RPMI7951 (cell line): ENCODE data around the gene TSPAN15. TPM values are rescaled to one million over a fixed set of nuclear protein-coding genes. Genes with fewer than 3 reads are reported as not detected.
"Not testable (repeated sequence)": the region's sequence is repeated elsewhere in the genome, so short reads cannot be mapped to it uniquely, and the experiment has no call there.

ENCODE experiments used
- DNase-seq: peaks from one replicate; pipeline ENCODE4 v3.0.0-alpha.2; 2012; ENCODE audit warnings: low read depth
- total RNA-seq: library from RNA; depleted of rRNA; stranded (reverse); fragments of >200 nt; shearing (Covaris generic); gene quantifications from 2 replicates; pipeline ENCODE4 v1.2.3, GENCODE V29; 2014

Gene TSPAN15
- total RNA-seq, 1 experiment from 2014 or later: 23.1 TPM

DNA sequence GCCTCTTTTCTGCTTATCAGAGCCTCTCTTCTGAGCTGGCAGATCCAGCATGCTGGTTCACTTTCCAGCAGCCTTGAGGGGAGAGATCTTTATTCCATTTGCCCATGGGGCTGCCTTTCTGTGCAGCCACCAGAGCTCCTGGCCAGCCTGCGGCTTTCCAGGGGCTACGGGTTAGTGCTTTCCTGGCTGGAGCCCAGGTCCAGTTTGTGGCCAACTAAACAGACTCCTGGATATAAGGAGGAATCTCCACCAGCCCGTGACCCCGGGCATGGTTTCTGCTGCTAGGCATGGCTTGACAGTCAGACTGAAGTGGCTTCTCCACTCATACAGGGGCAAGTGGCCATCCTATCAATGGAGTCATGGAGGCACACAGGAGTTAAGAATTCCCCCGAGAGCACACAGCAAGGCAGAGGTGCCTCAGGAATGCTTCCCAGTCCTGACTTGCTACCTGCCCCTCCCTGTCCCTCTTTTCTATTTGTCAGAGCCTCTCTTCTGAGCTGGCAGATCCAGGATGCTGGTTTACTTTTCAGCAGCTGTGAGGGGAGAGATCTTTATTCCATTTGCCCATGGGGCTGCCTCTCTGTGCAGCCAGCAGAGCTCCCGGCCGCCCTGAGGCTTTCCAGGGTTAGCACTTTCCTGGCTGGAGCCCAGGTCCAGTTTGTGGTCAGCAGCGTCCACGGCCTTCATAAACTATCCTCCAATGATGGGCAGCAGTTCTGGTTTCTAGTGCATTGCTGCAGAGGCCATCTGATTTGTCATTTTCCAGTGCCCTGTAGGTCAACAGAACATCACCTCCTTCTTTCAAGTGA is 35.9 kb downstream of the TSPAN15 start:
- DNase-seq: peak; percentile 89

DNA sequence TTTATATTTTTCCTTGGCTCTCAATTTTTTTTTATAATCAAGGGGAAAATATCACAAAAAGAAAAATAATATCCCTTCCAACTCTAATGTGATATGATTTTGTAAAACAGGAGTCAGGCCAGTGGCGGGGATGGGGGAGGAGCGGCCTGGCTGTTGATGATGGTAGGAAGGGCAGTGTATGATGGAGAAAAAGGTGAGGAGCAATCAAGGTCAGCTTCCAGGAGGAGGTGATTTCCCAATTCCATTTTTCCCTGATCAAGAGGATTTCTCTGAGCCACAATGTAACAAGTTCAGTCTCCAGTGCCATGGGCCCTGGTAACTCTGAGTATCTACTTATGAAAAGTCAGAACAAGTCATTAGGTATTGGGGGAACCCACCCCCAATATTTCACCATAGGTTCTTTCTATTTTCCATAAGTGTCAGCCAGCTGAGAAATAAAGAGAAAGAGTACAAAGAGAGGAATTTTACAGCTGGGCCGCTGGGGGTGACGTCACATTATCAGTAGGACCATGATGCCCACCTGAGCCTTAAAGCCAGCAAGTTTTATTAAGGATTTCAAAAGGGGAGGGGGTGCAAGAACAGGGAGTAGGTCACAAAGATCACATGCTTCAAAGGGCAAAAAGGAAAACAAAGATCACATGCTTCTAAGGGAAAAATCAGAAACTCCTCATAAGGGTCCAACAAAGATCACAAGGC is 37.0 kb downstream of the TSPAN15 start:
- DNase-seq: not testable (repeated sequence)

DNA sequence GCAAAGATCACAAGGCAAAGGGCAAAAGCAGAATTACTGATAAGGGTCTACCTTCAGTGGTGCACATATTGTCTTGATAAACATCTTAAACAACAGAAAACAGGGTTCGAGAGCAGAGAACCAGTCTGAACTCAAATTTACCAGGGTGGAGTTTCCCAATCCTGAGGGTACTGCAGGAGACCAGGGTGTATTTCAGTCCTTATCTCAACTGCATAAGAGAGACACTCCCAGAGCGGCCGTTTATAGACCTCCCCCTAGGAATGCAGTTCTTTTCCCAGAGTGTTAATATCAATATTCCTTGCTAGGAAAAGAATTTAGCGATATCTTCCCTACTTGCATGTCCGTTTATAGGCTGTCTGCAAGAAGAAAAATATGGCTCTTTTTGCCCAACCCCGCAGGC is 37.6 kb downstream of the TSPAN15 start:
- DNase-seq: not testable (repeated sequence)

DNA sequence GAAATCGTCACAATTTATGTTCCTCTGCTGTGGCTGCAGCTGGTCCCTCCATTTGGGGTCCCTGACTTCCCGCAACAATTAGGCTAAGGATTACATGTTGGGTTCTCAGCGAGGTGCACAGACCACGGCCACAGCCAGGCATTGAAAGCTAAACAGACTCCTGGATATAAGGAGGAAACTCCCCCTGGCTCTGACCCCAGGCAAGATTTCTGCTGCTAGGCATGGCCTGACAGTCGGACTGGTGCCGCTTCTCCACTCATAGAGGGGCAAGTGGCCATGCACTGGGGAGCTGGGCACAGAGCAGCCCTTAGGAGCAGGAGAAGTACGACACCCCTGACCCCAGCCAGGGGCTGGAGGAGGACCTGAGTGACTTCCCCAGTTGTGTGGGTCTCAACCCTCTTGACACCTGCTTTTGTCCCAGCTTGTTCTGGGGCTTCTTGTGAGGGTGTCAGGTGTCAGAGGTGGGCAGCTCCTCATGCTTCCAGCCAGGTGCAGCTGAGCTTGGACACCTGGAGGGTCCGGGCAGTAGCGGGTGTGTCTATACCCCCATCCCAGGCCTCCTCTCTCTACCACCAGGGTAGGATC is 38.3 kb downstream of the TSPAN15 start:
- no peak for DNase-seq

DNA sequence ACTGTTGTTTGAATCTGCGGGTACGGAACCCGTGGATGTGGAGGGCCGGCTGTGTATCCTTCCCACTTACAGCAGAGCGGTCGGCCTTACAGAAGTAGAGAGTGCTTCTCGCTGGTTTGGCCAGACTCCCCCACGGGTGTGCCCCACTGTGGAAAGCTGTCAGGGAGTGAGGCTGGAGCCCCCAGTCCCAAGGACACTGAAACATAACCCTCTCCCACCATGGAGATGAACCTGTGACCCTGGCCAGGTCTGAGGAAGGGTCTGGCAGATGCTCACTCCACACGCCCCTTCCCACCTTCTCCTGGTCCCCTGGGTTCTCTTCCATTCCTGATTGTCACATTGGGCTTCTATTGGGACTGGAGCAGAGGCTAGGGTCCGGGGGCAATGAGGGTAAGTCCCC is 39.6 kb downstream of the TSPAN15 start:
- DNase-seq: no peak

DNA sequence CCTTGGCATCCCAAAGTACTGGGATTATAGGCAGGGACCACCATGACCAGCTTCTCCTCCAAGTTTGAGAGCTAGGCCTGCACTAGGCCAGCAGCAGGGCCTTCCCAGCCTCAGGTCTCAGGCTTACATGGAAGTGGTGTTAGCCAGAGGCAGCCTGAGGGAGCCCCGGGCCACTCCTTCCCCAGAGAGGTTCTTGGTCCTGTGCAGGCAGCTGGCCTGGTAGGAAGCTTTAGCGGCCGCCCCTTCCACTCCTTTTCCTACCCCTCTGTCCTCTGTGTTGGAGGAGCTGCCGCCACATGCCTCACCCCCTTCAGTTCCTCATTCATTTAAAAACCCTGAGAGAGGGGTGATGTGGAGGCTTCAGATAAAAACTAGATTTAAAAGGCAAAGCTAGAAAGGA is 40.3 kb downstream of the TSPAN15 start:
- no peak for DNase-seq

DNA sequence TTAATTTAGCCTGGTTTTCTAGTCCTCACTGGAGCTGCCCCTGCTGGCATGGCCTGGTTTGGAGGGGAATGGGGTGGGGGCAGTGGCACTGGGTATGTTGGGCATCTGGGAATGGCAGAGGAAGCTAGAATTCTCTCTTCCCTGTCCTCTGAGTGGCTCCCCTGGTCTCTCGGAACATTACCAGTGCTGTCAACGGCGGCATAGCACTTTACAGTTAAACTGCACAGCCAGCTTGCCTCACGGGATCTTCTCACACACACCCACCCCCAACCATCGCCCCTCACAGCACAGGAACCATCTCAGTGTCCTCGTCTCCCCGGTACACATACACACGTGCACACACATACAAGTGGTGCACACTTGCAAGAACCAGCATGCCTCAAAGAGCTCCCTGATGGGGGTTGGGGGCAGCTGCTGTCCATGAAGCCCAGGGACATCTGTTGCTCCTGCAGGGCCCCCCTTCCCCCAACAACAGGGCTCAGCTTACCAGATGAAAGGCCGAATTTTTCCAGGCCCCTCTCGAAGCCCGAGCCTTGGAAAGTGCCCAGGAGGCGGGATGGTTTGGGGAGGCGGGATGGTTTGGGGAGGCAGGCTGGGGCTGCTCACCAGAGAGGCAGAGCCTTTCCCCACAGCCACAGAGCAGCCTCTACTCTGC is 41.0 kb downstream of the TSPAN15 start:
- DNase-seq: no peak

DNA sequence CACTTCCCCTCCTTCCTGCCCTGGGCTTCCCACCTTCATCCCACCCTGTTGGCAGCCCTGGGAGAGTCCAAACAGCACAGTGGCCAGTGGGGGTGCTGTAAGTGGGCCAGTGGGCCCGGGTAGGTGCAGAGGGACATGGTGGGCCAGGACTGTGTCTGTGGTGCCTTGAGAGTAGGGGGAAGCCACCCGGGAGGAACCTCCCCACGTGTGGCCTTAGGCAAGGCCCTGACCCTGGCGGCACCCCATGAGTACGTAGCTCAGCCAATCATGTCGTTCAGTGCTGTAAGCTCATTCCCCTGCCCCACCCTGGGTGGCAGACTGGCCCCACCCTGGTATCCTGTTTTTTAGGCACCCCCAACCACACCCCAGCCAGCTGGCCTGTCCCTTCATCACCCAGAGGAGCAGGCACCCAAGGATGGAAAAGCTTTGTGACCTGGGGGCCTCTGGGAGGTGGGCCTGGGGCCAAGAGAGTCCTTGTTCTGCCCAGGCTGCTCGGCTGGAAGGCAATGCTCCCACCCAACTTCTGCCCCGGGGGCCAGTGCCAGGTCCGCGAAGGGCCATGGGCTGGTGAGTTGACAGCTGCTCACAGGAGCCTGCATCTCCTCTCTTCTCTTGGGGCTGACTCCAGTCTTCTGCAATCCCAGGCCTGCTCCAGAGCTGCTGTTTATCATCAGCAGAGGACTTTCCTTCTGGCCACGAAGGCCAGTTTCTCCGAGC is 41.6 kb downstream of the TSPAN15 start:
- no peak for DNase-seq

DNA sequence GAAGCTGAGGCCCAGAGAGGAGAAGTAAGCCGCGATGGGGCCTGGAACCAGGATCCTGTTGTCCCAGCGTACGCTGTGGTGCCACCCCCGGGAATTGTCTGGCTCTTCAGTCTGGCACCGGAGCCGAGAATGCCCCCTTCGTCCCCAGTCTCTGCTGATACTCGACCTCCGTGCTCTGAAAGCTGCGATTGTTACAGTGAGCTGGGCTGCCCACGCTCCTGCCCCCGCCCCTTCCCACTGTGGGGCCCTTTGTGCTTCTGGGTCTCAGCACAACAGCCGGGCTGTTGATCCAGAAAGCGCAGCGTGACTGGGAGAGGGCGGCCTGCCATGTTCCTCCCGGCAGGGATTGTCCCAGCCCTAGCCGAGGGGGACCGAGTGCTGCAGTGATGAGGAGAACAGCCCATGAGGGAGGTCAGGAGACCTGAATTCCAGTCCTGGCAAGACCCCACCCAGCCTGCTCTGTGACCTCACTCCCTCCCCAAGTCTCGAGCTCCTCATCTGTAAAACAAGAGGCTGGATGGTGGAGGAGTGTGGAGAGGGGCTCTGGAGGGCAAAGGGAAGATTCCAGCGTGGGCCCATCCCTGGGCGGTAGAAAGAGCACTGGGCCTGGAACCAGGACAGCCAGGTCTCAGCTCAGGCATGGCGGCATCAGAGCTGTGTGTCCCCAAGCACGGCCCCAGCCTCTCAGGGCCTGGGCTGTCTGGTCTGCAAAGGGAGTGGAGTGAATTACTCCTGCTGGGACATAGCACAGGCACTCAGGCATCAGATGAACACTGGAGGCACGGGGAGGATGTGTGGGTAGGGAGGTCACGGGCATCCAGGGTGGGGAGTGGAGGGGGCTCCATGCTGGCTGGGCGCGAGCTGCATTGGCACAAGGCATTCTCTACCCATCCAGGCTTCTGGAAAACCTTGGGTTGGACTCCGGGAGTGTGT is 43.6 kb downstream of the TSPAN15 start:
- DNase-seq: no peak

DNA sequence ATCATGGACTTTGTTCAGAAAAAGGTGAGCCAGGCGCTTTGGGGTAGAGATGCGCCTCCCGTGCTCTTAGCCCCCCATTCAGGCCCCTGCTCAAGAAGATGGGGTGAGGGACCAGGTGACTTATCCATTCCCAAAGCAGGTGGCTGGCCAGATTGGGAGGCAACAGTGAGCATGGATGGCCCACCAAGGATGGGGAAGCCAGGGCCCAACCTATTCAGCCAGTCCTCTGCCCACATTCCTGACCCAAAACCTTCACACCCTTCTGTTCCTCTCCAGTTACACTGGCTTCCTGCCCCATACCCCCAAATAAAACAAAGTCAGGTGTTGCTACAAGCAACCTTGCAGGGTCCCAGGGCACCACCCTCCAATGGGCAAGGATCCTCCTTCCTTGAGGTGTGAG is 44.4 kb downstream of the TSPAN15 start:
- DNase-seq: no peak

DNA sequence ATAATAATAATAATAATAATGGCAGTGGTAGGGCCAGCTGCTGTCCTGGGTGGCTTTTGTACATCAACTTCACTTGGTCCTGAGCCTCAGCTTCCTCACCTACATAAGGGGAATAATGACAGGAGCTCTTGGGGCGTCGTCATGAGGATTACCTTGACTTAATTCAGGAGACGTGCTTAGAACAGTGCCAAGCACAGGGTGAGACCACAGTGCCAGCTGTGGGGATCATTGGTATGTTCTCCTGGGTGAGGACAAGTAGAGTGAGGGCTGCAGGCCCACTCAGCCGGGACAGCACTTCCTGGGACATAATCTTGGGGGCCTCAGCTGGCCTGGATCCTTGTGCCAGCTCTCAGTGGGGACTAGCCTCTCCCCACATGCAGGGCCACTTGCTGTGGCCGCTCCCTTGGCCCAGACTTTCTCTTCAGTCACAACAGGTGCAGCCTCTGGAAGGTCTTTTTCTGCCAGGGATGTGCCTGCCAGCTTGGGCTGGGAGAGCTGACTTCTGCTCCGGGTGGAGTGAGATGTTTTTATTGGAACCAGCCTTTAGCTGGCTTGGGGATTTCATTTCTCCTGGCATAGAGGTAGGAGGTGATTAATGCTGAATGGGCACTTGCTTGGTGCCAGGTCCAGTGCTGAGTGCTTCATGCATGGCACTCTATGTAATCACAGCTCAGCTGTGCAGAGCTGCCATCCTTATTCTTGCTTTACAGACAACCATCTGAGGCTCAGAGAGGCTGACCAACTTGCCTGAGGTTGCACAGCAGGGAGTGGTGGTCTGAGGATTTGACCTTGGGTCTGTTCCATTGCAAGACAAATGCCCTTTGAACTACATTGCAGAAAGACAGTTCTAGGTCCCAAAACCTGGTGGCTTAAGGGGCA is 45.3 kb downstream of the TSPAN15 start:
- DNase-seq: no peak

DNA sequence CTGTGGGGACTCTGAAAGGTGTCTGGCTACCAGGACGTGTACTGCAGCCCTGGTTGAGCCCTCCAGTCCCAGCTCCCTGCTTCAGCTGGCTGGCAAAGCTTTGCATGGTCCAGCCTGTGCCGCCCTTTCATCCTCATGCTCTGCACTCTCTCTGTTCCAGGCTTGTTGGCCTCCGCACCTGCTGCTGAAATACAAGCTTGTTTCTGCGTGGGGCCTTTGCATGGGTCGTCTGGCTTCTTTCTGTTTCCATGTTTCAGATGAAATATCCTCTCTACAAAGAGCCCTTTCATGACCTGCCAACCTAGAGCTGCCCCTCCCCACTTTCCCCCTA is 45.9 kb downstream of the TSPAN15 start:
- no peak for DNase-seq

DNA sequence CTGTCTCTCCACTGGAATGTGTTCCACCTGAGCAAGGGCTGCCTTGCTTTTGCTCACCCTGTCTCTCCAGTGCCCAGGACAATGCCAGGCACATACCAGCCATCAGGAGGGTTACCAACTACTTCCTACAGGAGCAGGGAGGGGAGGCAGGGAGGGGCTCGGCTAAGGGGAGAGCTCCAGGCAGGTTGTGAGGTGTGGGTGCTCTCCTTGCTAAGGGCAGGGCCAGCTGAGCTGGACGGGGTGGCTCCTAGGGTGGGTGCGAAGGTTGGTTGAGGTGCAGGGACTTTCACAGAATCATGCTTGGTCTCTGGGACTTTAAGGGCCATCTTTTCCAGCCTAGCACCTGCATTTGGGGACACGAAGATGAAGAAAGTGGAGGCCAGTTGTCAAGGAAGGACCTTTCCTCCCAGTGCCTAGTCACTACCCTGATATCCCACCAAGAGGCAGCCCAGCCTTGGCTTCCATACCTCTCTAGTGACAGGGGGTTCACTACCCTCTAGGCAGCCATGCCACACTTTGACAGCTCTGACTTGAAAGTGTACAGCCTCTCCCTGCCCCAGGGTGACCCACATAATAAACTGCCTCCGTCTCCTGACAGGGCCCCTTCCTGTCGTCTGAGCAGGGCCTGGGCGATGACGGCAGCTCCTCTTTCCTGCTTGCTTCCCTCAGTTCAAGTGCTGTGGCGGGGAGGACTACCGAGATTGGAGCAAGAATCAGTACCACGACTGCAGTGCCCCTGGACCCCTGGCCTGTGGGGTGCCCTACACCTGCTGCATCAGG is 46.5 kb downstream of the TSPAN15 start:
- no peak for DNase-seq

DNA sequence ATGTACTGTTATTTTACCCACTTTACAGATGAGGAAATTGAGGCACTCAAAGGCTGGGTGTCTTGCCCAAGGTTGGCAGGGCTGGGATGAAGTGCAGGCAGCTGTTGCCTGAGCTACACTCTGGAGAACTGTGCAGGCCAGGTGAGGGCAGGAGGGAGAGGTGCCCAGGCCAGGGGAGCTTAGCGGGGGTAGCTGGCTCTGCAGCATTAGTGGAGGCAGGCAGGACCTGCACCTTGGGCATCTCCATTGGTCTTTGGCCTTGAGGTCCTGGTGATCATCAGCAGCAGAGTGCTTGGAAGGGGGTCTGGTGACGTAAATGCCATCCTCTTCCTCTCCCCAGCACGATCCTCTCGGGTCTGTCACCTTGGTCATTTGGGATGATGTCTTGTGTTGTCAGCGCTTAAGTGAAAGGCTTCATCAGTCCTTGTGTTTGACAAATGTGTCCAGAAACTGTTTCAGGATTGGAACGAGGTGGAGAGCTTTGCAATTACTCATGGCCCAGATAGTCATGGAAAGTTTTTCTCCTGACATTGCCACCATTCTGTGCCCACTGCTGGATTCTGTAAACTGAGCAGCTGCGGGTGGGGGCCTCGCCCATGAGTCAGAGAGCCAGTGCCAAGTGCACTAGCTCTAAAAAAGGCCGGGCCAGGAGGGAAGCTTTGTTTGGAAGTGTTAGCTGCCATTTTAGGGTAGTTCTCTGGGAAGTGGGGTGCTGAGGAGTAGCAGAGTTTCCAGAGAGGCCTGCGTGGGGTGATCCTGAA is 47.6 kb downstream of the TSPAN15 start:
- DNase-seq: peak; percentile 76

DNA sequence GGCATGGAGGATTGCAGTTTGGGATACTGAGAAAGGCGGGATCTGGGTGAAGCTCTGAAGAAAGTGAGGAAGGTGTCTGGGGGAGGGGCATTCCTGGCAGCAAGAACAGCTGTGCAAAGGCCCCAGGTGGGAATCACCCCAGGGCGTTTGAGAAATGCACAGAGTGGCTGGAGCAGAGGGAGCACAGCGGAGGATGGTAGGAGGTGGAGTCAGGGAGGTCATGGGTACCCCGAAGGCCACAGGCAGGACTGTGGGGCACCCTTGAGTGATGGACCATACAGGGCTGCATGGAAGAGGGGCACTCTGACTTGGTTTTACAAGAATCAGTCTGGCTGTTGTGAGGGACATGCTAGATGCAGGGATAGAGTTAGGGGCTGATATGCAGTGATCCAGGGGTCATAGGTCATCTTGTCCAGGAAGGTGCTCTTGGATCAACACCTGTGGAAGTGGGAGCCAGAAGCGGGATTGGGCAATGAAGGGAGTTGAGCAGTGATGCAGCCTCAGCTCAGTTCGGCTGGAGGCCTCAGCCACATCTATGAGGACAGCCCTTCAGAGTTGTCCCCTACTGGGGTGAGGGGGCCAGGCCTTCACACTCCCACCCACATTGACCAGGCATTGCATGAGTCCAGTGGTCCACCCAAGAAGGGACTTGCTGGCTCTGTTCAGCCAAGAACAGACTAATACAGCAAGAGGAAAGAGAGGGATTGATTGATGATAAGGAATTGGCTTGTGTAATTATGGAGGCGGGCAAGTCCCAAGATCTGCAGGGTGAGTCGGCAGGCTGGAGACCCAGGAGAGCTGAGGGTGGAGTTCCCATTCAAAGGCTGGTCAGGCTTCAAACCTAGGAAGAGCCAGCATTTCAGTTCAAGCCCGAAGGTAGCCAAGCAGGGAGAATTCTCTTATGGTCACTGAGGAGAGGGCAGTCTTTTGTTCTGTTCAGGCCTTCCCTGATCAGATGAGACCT is 48.7 kb downstream of the TSPAN15 start:
- no peak for DNase-seq

DNA sequence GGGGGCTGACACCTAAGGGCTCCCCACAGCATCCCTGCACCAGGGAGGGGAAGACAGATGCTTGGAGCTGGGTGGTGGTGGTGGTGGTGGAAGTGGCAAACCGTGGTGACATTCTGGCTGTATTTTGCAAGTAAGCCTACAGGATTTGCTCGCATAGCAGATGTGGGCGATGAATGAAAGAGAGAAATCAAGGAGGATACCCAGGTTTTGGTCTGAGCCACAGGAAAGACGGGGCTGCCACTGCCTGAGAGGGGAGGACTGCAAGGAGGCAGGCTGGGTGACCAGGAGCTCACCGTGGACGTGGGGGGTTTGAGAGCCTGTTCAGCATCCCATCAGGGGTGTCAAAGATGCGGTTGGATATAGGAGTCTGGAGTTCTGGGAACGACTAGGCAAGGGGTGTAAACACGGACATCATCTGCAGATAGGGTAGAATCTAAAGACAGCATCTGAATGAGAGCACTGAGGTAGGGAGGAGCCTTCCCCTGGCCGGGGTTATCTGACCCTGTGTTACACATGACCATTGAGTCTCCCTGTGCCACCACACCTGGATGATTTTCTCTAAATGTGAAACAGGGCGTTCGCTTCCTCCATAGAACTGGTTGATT is 49.7 kb downstream of the TSPAN15 start:
- DNase-seq: no peak

DNA sequence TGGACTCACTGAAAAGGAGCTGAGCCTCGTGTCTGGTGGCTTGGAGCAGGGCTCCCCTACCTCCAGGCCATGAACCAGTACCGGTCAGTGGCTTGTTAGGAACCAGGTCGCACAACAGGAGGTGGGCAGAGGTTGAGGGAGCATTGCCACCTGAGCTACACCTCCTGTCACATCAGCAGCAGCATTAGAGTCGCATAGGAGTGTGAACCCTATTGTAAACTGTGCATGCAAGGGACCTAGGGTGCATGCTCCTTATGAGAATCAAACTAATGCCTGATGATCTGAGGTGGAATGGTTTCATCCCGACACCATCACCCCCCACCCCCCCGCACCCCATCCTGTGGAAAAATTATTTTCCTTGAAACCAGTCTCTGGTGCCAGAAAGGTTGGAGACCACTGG is 50.4 kb downstream of the TSPAN15 start:
- DNase-seq: no peak
